ENCODE results near the gene PDLIM7. TPM values are rescaled to one million over a fixed set of nuclear protein-coding genes. Genes with fewer than 3 reads are reported as not detected.

The PDLIM7 gene
- polyA plus RNA-seq, 12 donors, result 121 to 338 (median 274) TPM; not detected in 1

GRCh38 chr5:177434942-177435738, 62.3 kb downstream of the PDLIM7 start:
- DNase-seq, result no peak

- no peak for DNase-seq
Observed at GRCh38 chr5:177434437-177434836, 63.0 kb downstream of the PDLIM7 start.

GRCh38 chr5:177433658-177434217, 63.7 kb downstream of the PDLIM7 start:
- DNase-seq, result no peak

Other genes with a start within 250 kb of the PDLIM7 start
- 10 to 100 TPM in 11 of 12 donors, not detected in 1; 10.1 to 21.6 (median 19.8) TPM for gene RAB24, start 193.9 kb downstream of the PDLIM7 start, polyA plus RNA-seq (ENCODE audit: insufficient read length in 12 of 12)
- gene PRELID1, start 193.8 kb downstream of the PDLIM7 start, polyA plus RNA-seq (ENCODE audit: insufficient read length in 12 of 12), result 100 to 1,000 TPM in 1 of 12 donors, 10 to 100 TPM in 10, not detected in 1; 59.2 to 113 (median 68.4) TPM
- 10 to 100 TPM in 11 of 12 donors, not detected in 1; 11.4 to 46.8 (median 14.7) TPM for gene MXD3, start 185.7 kb downstream of the PDLIM7 start, polyA plus RNA-seq (ENCODE audit: insufficient read length in 12 of 12)
- gene LMAN2, start 145.9 kb downstream of the PDLIM7 start, polyA plus RNA-seq (ENCODE audit: insufficient read length in 12 of 12), result 100 to 1,000 TPM in 1 of 12 donors, 10 to 100 TPM in 10, not detected in 1; 55.9 to 123 (median 66.8) TPM
- gene RGS14, start 139.7 kb downstream of the PDLIM7 start, polyA plus RNA-seq (ENCODE audit: insufficient read length in 12 of 12), result 10 to 100 TPM in 10 of 12 donors, 1 to 10 TPM in 1, not detected in 1; 8.2 to 23.6 (median 12.9) TPM
- gene SLC34A1, start 113.2 kb downstream of the PDLIM7 start, polyA plus RNA-seq (ENCODE audit: insufficient read length in 12 of 12), result 1 to 10 TPM in 1 of 12 donors, under 1 TPM in 5, not detected in 6; 0.10 to 1.3 (median 0.14) TPM
- not detected for gene PFN3, start 96.9 kb downstream of the PDLIM7 start, polyA plus RNA-seq (ENCODE audit: insufficient read length in 12 of 12)
- 1 to 10 TPM in 2 of 12 donors, under 1 TPM in 8, not detected in 2; 0.23 to 1.8 (median 0.39) TPM for gene F12, start 88.0 kb downstream of the PDLIM7 start, polyA plus RNA-seq (ENCODE audit: insufficient read length in 12 of 12)
- gene GRK6, start 70.9 kb downstream of the PDLIM7 start, polyA plus RNA-seq (ENCODE audit: insufficient read length in 12 of 12), result 10 to 100 TPM in 11 of 12 donors, not detected in 1; 12.4 to 29.0 (median 16.2) TPM
- gene PRR7, start 50.8 kb downstream of the PDLIM7 start, polyA plus RNA-seq (ENCODE audit: insufficient read length in 12 of 12), result 1 to 10 TPM in 2 of 12 donors, under 1 TPM in 8, not detected in 2; 0.15 to 2.5 (median 0.47) TPM
- gene DBN1, start 24.0 kb downstream of the PDLIM7 start, polyA plus RNA-seq (ENCODE audit: insufficient read length in 12 of 12), result 1,000 to 10,000 TPM in 1 of 12 donors, 100 to 1,000 TPM in 11; 174 to 1,003 (median 222) TPM
- gene DOK3, start 12.2 kb upstream of the PDLIM7 start, polyA plus RNA-seq (ENCODE audit: insufficient read length in 12 of 12), result 10 to 100 TPM in 1 of 12 donors, 1 to 10 TPM in 9, not detected in 2; 4.5 to 14.6 (median 5.4) TPM
- 10 to 100 TPM in 11 of 12 donors, not detected in 1; 39.0 to 68.7 (median 47.5) TPM for gene DDX41, start 19.4 kb upstream of the PDLIM7 start, polyA plus RNA-seq (ENCODE audit: insufficient read length in 12 of 12)
- 100 to 1,000 TPM in 2 of 12 donors, 10 to 100 TPM in 9, not detected in 1; 38.3 to 121 (median 53.0) TPM for gene FAM193B, start 57.0 kb upstream of the PDLIM7 start, polyA plus RNA-seq (ENCODE audit: insufficient read length in 12 of 12)
- 100 to 1,000 TPM in 9 of 12 donors, 10 to 100 TPM in 2, not detected in 1; 86.0 to 166 (median 117) TPM for gene TMED9, start 94.6 kb upstream of the PDLIM7 start, polyA plus RNA-seq (ENCODE audit: insufficient read length in 12 of 12)
- gene B4GALT7, start 102.5 kb upstream of the PDLIM7 start, polyA plus RNA-seq (ENCODE audit: insufficient read length in 12 of 12), result 10 to 100 TPM in 11 of 12 donors, not detected in 1; 15.0 to 21.3 (median 18.4) TPM